ENCODE data around the gene TNIK.

DNA sequence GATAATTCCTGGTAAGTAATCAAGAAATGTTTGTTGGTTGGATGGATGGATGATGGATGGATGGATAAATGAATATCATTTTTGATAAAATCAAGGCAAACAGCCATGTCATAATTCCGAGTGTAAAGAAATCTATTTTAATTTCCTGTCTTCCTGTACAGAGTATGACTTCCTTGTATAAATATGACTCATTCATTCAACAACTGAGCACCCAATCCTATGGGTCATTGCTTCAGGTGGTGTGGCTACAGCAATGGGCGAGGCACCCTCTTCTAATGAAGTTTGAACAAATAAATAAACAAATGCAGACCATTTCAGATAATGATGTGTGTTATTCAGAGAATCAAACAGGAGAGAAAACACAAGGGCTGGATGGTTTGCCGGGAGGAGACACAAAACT, 198.7 kb downstream of the TNIK start:
- no peak for TF ChIP-seq POLR2AphosphoS5 (IDR thresholded peaks at IDR 0.05; ENCODE audit: low read depth, low read length)
- TF ChIP-seq SPI1 (IDR thresholded peaks at IDR 0.05; ENCODE audit: low read depth, low read length): no peak

Measured in GM12891 (cell line).